ENCODE data around the gene IL1RAPL2.
"Not testable (repeated sequence)": the region's sequence is repeated elsewhere in the genome, so short reads cannot be mapped to it uniquely, and the experiment has no call there.

IL1RAPL2 gene

DNA sequence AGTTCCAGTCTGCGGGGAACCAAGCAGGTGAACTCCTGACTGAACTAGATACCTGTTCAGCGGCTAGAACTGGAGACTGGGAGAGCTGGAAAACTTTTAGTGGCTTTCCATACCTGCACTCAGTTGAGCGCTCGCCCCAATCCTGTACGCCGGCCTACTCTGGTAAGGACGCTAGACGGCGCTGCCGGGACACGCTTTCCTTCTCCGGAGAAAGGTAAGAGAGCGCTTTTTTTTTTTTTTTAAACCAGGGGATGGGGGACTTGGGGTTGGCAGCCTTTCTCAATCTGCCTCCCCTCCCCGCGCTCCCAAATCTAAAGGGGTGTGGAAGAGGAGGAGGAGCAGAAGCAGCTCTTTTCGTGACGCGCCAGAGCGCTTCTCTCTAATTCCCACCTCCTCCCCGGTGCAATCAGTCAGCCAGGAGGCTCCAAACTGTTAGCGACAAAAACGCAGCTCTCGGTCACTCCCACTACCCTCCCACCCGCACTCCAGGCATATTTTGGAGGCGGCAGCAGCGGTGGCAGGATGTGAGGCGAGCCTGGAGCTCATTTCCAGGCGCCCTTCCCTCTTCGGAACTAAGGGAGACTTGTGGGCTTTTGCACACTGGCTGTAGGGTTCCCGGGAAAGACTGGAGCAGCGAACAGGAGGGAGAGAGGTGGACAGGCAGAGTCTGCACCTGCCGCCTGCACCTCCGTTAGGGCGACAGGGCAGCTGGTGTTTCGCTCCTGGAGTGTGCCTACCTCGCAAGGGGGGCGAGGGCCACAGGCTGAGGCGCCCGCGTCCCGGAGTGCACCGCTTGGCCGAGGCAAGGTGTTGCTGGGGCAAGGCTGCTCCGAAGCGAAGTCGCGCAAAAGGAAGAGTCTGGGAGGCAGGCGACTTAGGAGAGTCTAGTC, at the start of gene IL1RAPL2:
IL1RAPL2 (plus strand) TSS at position 409 of the 890 bp plus-strand sequence.
- peak in 1 of 2 donors; percentile 1 for DNase-seq

DNA sequence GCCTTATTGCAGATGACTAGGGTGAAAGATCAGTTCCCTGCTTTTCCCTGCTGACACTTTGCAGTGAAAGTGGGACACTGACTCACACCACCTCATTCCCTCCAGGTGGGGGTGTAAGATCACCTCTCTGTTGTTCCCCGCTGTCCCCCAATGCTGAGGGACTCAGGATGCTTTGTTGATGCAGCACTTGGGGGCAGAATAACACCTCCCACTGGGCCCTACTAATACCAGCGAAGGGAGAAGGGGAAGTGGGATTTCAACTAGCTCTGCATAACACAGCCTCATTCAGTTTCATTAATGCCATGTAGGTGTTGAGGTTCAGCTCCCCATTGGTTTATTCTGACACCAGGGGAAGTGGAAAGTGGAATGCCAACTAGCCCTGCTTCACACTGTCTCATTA, 43.6 kb upstream of the IL1RAPL2 start:
- no peak for DNase-seq

DNA sequence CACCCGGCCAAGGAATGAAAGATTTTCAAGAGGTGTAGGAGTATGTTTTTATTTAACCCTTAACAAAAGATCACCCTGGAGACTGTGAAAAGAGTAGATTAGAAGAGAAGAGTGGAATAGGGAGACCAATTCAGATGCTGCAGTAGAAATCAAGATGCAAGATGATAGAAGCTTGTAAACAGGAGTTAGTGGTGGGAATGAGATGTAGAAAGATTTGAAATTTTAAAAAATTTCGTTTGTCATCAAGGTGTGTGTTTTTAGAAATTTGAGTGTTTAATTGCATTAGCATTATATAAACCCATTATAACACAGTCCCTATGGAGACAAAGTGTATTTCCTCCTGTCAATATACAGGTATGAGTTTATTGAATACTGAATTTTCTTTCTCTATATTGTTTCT, 42.1 kb upstream of the IL1RAPL2 start:
- DNase-seq: no peak

DNA sequence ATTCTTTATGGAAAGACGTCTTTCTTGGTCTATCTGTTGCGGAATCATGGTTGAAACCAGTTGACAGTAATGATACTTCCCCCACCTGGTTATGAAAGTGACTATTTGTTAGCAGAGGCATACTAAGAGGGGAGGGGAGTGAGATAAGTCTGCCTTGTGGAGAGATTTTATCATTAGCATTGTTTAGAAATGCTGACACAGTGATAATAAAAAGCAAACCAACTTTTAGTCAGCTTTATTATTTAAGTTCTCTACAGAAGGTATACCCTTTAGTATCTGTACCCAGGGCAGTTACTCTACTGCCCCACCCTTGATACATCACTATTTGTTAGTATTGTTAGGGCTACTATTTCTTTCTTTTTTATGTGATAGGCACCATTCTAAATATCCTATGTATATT, 26.9 kb upstream of the IL1RAPL2 start:
- no peak for DNase-seq

DNA sequence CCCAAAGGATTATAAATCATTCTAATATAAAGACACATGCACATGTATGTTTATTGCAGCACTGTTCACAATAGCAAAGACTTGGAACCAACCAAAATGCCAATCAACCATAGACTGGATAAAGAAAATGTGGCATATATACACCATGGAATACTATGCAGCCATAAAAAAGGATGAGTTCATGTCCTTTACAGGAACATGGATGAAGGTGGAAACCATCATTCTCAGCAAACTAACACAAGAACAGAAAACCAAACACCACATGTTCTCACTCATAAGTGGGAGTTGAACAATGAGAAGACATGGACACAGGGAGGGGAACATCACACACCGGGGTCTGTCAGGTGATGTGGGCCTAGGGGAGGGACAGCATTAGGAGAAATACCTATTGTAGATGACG, 23.6 kb upstream of the IL1RAPL2 start:
- DNase-seq: not testable (repeated sequence)

DNA sequence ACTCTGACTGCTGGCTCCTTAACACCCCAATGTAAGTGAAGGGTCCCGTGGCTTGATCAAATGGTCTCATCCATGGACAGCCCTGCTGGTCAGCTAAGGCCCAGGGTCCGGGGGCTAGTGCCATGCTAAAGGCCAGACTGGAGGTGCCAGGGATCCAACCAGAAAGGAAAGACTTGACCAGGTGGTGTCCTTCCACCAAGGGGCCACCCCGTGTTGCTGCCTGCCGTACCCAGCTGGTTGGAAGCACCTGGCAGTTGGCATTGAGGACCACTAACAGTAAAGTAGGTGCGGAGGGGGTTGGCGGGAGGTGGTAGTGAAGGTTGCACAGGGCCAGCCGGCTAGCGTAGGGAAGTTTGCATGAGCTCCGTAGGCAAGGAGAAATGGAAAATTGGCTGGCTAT, 1.7 kb upstream of the IL1RAPL2 start:
- no peak for DNase-seq

DNA sequence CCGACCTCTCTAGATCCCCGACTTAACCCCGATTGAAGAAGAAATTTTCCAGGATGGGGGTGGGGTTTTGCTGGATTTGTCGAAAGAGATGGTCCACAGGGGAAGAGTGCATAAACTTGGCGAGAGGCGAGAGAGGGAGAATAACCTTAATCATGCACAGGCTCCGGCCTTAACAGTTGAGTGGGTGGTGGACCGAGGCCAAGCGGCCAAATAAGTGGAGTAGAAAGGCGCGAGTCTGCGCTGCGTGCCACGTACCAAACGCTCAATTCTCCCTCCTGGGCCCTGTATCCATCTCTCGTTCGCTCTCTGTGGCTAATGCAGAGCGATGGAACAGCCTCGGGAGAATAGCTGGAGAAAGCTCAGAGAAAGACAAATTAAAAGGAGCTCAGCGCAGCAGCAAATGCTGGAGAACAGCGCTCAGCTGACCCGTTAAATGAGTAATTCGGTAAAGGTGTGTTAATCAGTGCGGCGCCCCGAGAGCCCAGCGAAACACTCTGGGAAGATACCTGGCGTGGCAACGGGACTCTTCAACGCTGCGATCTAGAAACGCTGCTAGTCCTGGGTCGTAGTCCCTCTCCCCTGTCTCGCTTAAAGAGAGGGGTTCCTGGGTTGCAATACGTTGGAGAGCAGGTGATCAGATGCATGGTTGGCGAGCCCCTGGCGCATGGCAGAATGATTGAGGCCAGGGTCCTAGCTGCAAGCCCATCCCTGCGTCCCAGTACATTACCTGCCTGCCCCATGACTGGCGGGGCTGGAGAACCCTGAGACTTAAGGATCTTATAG, 887 bp upstream of the IL1RAPL2 start:
- no peak for DNase-seq

DNA sequence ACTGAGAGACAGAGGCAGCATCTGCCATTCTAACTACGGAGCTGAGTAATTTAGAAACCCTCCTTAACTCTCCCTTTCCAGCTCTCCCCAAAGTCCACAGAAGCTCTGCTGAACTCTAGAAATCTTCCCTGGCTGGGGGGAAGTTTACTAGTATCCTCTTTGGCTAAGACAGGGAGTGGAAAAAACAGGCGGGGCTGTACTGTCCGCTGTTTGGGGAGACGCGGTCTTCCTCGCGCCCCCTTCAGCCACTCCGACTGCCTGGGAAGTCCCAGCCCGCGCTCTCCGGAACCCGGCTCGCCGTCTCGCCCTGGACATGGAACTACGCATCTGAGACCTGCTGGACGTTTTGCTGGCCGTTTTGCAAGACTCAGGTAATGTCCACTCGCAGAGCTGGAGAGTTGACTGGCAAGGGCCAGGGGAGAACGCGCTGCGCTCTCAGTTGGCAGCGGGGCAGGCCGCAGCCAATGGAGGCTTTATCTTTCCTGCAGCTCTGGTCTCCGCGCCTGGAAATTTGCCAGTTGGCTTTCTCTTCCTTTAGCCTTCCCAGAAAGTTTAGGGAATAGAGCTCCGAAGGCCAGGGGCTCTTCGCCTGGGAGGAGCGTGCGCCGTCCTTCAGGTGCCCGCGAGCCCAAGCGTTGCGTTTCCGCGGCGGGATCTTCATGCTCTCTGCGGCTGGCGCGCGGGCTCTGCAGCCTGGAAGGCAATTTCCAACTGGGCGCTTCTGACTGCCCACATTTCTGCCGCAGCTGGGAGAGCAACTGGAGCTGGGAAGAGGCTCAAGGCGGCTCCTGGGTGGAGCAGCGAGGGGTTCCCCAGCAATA, 892 bp downstream of the IL1RAPL2 start:
- no peak for DNase-seq

DNA sequence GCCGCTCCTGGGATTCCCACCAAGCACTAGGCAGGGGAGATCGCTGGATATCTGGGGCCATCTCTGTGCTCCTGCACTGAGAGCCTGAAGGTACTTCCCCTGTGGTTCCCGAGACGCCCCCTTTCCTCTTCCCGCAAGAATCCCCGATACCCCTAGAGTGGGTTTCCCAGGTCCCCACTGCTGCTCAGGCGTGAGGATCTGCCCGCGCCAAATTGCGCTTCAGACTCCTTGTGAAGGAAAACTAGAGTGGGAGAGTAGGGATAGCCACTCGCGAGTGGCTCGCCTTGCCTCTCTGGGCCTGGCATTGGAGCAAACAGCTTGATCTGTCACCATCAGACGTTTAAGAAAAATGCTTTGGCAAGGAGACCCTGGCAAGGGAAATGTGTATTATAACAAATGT, 1.5 kb downstream of the IL1RAPL2 start:
- DNase-seq: no peak

DNA sequence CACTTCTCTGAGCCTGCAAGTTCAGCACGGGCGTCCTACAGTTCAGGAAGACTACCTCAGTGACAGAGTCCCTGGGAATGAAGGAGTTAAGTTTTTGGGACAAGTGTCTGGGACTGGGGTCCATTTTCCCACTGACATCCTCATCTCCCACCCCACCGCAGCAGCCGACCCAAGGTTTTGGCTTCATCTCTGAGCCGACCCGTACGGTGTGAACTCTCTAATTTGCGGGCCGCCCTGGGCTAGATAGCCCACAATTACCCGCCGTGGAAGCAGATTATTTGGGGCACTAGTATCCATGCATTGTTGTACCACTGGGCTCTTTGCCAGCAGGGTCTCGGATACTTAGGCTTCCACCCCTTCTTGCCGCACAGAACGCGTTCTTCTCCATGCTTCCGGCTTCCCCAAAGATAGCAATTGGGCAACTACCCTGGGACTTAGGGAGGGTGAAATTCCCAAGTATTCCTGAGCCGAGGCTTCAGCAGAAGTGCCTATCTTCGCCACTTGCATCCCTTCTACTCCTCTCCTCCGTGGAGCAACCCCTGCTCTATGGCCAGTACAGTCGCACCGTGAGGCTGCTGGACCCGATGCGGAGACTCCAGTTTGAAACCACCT, 2.4 kb downstream of the IL1RAPL2 start:
- DNase-seq: no peak

DNA sequence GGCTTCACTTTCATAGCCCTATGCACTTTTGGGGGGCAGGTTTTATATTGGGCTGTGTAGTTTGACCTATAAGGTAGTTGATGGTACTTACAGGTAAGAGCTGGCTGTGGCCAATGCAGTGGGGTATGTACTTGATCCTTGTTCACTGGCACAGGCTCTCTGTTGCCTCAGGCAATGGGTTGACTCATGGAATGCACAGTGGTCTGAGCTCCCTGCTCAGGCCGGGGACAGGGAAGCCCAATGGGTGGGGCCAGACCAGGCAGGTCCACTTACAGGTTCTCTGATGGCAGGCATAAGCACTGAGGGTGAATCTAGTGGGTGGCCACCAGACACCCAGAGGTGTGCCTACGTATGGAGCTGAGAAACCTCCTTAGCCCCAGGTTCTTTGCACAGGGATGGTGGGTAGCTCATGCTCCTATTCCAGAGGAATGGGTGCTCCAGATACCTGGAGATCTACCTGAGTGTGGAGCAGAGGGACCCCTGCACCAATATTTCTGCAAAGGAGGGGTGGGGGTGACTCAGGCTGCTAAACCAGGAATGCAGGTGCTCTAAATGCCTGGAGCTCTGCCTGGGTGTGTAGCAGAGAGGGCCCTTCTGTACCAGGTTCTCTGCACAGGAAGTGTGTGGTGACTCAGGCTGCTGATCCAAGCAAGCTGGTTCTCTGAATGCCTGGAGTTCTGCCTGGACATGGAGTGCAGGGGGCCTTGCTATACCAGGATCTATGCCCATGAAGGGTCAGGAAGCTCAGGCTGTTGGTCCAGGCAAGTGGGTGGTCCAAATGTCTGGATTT, 52.3 kb downstream of the IL1RAPL2 start:
- DNase-seq: no peak

DNA sequence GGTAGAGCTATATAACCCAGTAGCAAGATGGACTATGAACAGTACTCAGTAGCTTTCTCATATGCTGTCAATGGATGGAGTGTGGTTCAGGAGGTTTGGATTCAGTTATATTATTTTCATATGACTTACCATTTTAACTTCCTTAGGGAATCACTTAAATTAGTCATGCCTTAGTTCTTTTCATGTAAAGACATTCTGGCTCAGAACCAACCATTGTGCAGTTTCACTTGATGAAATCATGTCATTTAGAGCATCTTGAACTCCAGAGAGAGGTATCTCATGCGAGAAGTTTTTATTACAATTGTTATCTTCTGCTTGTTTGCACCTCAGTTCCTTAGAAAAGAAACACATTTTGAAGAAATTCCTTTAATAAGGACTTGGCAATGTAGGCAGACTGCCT, 55.8 kb downstream of the IL1RAPL2 start:
- no peak for DNase-seq

DNA sequence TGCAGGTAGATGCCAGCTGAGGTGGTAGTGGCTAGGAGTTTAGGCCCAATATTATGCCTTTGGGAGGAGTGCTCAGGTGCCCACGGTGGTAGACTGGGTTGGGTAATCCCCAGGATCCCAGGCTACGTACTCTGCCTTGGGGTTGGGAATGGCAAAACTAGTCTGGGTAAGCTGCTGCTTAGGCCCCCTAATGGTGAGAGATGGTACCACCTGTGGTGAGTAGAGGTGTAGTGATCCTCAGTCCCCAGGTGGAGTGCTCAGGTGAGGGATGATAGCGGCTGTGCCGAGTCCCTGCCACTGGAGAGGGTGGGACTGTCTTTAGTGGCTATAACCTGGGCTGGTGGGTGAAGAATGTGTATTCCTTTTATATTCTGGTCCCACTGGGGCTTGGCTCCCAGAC, 75.2 kb downstream of the IL1RAPL2 start:
- no peak for DNase-seq

DNA sequence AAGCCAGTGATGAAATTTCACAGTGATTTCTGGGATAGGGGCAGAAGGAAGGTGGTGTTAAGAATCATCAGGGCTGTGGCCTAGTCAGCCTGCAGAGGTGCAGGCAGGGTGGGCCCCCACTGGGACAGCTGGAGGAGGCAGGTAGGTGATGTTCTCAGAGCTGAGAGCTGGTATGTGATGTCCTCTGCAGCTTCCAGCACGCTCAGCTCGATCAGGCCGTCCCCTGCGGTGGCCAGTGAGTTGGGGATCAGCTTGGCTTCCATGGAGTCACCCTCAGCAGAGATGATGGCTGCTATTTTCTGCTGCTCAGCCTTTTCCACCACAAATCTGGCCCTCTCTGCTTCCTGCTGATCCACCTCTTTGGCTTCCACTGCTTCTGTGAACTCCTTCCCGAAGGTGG, 81.1 kb downstream of the IL1RAPL2 start:
- DNase-seq: no peak

DNA sequence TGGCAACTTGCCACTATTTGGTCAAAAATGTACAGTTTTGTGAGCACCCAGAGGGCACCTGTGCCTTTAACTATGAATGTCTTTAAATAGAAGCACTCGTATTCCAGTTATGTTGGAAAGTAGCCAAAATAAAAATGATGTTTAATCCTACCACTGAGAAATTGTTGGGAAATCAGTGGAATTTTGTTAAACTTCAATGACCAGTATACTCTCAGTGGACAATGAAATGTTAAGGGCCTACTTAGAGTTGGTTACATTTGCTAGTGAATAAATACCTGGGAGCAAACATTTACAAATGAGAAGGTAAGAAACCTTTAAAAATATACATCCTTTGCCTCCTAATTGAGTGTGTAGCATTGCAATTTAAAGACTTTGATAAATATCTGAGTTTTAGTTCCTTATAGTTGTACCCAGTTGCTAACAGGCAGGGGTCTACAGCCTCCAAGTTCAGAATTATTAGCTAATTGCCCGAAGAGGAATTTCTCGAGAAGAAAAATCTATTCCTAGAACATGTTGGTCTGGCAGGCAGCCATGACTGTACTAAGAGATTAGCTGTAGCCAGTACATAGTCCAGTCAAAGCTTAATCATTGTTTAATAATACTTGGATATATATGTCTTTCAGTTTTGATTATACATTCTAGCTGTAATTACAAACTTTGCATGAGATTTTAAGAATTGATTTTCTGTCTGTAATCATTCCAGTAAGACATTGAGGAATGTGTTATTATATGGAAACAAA, 93.2 kb downstream of the IL1RAPL2 start:
- no peak for DNase-seq

DNA sequence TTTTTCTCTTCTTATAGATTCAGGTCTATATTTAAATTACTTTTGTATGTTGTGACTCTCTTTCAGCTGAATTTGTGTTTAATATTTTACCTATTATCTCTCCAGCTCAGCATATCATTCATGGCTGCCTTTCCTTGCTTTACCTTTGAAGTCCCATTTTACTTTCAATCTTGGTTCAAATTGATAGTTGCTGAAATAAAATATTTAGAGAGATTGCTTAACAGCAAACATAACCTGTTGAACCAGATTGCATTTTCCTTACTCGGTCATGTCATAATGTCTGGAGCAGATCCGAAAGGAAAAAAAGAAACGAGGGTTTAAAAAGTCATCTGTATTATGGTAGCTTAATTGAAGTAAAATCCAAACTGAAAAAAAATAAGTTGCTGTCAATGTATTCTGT, 94.1 kb downstream of the IL1RAPL2 start:
- DNase-seq: no peak

DNA sequence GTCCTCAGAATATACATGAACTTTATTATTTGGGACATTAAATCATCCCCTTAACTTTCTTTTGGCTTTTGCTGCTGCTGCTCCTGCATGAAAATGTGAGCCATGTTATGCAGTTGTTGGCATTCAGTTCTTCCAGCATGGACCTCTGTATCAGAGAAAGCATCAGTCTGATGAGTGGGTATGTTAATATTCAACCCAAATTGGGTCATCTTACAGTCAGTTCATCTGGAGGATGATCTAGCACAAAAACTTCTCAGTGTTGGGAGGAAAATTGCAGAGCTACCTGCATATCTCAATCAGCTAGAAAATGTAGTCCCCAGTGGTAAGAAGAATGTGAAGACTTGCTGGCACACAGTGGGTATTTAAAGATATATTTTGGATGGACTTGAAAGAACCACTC, 96.7 kb downstream of the IL1RAPL2 start:
- no peak for DNase-seq

DNA sequence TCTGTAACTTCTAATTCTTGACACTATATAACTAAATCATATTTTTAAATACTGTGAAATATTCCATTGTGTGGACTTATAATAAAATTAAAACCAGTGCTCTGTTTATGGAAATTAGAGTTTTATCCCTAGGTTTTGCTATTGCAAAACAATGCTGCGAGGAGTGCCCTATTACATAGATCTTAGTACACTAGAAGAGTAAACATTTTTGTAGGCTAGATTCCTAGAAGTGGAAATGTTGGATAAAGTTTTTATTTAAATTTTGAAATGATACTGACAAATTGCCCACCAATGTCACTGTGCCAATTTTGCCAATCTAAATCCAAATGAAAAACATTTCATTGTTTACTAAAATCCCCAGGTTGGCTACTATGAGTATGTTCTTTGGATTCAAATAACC, 99.7 kb downstream of the IL1RAPL2 start:
- DNase-seq: no peak

DNA sequence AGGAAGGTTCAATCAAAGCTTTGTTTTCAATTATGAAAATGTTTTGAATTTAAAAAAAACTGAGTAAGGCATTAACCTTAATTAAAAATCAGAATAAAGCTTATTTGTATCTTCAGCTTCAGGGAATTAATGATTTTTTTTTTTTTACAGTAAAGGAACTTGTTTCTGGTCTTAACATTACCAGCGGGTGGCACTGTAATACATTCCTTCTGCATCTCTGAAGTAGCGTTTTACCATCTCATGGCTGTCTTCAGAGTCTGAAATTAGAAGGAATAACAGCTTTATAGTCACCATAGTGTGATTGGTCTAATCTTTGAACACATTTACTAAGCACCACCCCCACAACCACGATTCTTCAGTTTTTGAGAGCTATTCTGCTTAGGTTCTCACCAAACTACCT, 102.6 kb downstream of the IL1RAPL2 start:
- DNase-seq: no peak

DNA sequence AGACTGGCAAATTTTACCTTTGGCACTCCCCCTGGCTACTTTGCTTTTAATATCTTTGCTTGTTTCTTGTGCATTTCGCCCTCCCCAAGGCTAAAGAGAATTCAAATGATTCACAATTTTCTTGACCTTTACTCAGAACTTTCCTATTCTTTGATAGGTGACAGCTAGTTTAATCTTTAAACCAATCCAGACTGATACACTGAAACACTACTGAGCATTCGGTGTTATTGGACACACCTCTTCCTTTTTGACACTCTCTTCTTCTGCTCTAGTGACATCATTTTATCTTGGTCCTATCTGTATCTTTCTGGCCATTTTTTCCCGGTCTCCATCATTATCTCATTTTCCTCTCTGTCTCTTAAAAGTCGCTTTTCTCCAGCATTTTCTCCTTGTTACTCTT, 103.1 kb downstream of the IL1RAPL2 start:
- DNase-seq: no peak

DNA sequence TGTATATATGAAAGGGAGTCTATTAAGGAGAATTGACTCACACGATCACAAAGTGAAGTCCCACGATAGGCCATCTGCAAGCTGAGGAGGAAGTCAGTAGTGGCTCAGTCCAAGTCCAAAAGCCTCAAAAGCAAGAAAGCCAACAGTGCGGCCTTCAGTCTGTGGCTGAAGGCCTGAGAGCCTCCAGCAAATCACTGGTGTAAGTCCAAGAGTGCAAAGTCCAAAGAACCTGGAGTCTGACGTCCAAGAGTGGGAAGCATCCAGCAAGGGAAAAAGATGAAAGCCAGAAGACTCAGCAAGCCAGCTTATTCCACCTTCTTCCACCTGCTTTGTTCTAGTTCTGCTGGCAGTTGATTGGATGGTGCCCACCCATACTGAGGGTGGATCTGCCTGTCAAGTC, 104.1 kb downstream of the IL1RAPL2 start:
- no peak for DNase-seq
